GM10266 (cell line): ENCODE measurements around the gene TAX1BP3.

ENCODE experiments used
- DNase-seq: peaks from one replicate; pipeline ENCODE4 v3.0.0; 2012; ENCODE audit errors: extremely low spot score
- CTCF ChIP-seq: IDR thresholded peaks from 2 replicates; pipeline ENCODE4 v1.5.1; 2012; ENCODE audit warnings: mild to moderate bottlenecking, low read depth; ENCODE audit not compliant: control insufficient read depth, insufficient read depth; ENCODE audit errors: missing control alignments

Gene TAX1BP3

DNA sequence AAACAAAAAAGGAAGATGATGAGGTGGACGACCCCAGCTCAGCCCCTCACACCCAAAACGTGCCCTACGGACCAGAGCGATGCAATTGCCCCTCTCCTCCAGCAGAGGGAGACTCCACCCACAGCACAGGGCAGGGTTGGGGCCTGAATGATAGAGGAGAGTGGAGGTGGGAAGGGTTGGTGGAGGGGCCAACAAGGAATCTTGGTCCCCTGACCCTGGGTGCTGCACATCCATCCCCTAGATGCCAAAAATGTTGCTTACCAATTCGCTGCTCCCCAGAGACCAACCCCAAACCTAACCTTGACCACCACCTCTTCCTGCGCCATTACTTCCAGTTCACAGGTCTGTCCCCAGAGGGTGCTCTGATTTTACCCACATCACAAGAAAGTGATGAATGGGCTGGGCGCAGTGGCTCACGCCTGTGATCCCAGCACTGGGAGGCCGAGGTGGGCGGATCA, 14.7 kb upstream of the TAX1BP3 start:
- DNase-seq = peak; percentile 88
- TF ChIP-seq CTCF = peak; percentile 97

DNA sequence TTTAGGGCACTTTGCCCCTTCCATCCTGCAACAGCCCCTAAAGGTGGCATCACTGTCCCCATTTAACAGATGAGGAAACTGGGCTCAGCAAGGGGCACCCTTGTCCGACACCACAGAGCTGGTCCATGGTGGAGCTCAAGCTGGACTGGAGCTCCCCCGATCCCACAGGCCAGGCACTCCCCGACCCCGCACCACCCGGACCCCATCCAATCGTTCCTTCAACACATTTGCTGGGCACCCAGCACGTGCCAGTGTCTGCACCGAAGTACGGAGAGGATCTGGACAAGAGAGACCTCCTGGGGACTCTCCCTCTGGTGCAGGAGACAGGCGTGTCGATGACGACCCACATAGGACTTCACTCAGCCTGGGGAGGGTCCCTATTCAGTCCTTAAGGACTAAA, 13.7 kb upstream of the TAX1BP3 start:
- no peak for TF ChIP-seq CTCF
- DNase-seq = no peak

- TF ChIP-seq CTCF = no peak
- DNase-seq = no peak
Measured at GRCh38 chr17:3681565-3681964, 13.2 kb upstream of the TAX1BP3 start.

- DNase-seq = no peak
- TF ChIP-seq CTCF = no peak
Measured at GRCh38 chr17:3681057-3681456, 12.7 kb upstream of the TAX1BP3 start.

DNA sequence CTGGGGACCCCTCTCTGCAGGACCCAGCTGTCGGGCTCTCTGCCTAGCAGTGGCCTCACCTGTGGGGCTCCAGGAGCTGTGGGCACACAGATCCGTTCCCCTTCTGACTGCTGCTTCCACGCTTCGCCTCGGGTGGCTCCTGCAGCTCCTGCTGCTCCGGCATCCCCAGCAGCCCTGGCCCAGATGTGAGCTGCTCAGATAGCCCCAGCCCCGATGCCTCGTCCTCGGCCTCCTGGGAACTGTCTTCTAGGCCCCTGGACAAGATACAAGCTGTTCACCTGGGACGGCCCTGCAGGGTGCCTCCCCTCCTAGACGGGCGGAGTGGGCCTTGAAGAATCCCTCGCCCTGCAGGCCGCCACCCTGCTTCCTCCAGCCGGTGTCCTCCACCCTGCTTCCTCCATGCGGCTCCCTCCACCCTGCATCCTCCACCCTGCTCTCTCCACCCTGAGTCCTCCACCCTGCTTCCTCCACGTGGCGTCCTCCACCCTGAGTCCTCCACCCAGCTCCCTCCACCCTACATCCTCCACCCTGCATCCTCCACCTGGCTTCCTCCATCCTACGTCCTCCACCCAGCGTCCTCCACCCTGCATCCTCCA, 11.3 kb upstream of the TAX1BP3 start:
- TF ChIP-seq CTCF = no peak
- DNase-seq = no peak

GRCh38 chr17:3678821-3679530, 10.6 kb upstream of the TAX1BP3 start:
- no peak for TF ChIP-seq CTCF
- no peak for DNase-seq

DNA sequence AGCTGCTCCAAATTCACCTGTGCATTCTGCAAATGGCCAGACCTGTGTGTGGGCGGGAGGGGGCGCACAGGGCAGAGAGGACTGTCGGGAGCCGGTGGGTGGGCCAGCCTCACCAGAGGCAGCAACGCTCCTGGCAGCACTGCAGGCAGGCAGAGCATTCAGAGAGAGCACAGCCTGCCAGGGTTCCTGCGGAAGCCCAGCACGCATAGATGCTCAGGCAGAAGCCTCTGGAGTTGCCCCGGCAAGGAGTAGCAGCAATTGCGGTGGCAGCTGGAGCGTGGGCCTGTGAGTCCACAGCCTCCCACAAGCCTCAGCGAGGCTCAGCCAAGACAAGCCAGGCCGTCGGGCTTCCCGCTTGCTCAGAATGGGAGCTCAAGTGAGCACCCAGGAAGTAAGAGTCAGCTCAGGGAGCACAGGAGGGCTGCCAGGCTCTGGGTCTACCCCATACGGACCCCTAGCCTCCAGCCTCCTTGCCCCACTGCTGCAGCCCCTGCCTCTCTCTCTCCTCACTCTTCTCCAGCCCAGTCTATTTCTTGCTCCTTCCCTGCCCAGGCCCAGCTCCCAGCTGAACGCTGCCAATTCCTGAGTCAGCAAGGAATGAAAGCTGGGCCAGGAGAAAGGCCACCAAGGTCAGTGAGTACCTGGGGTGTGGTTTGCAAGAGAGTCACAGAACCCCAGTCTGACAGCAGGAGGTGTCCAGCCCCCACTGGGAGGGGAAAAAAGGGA, 9.9 kb upstream of the TAX1BP3 start:
- DNase-seq = no peak
- no peak for TF ChIP-seq CTCF
